GM18858 (cell line): Measurements from ENCODE around the gene CDR2L.
"Not testable (repeated sequence)": the region's sequence is repeated elsewhere in the genome, so short reads cannot be mapped to it uniquely, and the experiment has no call there.

Experiments
- ATAC-seq: cut with Tn5 transposase; IDR thresholded peaks from one replicate; pipeline ENCODE4 v1.9.1; 2021; ENCODE audit not compliant: unreplicated experiment

Gene CDR2L

DNA sequence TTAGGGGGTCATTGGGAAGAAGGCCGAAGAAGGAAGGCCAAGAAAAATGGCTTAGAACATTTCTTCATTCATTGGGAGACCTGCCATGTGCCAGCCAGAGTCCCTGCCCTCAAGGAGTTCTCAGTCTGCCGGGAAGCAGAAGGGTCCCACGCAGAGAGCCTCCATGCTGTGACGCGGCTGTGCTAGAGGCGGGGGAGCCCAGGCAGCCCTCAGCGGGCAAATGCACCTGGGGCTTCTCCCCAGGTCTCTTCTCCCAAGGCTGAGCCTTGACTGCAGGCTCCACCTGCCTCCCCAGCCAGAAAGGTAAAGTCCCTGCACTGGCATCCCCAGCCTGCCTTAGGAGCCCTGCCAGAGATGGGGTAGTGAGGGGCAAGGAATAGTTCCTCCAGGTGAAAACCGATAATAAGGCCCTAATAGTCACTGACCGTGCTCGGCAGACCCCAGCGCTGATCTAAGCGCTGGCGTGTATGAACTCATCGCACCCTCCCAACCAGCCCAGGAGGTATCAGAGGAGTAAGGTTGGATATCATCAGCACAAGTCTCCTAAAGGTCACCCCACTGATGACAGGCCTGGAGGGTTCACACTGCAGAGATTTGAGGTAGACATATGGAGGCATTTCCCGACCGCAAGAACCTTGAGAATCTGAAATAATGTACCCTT is 6.0 kb upstream of the CDR2L start:
- no peak for ATAC-seq

DNA sequence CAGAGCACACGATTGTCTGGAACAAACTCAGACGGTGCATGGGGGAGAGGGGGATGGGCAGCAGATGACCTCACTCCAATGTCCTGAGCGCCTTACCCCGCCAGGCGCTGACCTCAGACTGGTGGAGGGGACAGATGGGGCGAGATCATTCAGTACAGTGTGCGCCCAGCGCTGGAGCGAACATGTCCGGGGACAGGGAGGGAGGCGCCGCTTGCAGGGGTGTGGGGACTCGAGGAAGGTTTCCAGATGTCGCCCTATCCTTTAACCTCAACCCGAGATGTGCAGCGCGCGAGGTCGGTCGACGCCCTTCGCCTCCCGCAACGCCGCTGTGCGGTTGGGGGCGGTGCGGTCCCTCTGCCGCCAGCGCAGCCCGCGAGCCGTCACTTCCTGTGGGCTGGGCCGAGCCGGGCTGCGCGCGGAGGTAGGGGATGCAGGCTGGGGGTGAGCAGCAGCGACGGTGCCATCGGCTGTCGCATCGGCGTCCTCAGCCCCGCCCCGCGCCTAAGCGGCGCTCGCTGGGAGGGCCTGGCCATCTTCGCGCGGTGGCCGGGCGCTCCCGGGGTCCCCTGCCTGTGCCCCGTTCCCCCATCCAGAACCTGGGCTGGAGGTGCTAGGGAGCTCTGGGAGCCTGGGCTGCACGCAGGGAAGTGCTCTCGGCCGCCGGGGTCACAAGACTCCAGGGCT is 5.3 kb upstream of the CDR2L start:
- ATAC-seq, result no peak

DNA sequence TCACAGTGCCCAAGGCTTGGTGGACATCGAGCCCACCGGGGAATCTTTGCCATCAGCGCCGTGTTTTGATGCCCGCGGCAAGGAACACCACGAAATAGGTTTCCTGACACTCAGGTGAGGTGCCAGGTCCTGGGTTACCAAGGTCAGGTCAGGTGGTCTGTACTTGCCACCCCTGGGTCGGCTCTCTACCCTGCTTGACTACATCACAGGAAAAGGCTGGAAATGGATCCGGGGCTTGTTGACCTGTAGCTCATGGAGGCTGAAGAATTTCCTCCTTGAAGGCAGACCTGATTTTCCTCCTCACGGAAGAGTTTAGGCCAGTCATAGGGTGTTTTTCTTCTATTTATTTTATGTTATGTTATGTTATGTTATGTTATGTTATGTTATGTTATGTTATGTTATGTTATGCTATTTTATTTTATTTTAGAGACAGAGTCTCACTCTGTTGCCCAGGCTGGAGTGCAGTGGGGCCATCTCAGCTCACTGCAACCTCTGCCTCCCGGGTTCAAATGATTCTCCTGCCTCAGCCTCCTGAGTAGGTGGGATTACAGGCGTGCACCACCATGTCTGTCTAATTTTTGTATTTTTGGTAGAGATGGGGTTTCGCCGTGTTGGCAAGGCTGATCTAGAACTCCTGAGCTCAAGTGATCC is 4.6 kb upstream of the CDR2L start:
- not testable (repeated sequence) for ATAC-seq

DNA sequence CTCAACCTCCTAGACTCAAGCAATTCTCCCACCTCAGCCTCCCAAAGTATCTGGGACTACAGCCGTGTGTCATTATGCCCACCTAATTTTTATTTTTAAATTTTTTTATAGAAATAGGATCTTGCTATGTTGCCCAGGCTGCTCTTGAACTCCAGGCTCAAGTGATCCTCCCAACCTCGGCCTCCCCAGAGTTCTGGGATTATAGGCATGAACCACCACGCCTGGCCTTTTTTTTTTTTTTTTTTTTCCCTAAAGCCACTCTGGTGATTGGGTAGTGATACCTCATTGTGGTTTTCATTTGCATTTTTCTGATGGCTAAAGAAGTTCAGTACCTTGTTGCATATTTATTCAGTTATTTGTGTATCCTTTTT is 1.2 kb upstream of the CDR2L start:
- no peak for ATAC-seq

DNA sequence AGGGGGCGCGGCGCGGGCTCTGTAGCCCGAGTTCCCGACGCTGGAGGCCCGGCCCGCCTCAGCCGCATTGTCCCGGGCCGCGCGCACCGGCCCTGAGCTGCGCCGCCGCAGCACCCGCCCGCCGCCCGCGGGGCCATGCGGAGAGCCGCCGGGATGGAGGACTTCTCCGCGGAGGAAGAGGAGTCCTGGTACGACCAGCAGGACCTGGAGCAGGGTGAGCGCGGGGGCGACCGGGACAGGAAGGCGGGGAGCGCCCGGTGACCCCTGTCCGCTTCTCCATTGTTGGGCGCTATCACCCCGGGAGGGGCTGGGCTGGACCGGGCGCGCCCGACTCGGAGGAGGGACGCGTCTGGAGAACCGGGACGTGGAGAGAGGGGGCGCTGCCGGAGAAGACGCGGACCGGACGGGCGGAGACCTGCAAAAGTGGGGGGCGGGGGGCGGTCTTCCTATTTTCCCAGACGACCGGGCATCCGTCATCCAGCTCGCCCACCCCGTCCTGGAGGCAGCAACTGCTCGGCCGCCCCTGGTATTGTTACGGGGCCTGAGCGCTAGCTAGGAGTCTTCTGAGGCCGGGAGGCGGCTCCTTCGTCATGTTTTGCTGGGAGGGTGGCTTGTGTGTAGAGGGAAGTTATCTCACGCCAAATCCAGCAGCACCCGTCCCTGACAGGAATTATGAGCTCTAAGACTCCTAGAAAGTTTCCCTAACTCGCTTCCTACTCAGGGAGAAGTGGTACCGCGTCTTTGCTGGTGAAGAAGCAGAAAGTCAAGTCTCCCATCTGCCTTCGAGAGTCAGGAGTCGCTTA is 678 bp downstream of the CDR2L start:
- peak; percentile 22 for ATAC-seq

- ATAC-seq, result no peak
Observed at GRCh38 chr17:74990581-74991105, 3.2 kb downstream of the CDR2L start.

- ATAC-seq, result no peak
Observed at GRCh38 chr17:74992223-74992622, 4.8 kb downstream of the CDR2L start.

DNA sequence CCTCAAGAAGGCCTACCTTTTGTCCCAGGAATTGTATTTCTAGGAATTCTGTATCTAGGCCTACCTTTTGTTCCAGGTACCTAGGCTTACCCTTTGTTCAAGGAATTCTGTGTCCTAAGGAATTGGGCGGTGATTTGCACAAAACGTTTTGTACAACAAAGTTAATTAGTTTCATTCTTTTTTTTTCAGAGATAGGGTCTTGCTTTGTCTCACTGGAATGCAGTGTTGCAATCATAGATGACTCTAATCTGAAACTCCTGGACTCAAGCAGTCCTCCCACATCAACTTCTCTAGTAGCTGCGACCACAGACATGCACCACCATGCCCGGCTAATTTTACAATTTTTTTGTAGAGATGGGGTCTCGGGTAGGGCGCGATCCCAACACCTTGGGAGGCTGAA is 7.0 kb downstream of the CDR2L start:
- no peak for ATAC-seq

GRCh38 chr17:74995847-74996246 is 8.4 kb downstream of the CDR2L start:
- ATAC-seq, result no peak

DNA sequence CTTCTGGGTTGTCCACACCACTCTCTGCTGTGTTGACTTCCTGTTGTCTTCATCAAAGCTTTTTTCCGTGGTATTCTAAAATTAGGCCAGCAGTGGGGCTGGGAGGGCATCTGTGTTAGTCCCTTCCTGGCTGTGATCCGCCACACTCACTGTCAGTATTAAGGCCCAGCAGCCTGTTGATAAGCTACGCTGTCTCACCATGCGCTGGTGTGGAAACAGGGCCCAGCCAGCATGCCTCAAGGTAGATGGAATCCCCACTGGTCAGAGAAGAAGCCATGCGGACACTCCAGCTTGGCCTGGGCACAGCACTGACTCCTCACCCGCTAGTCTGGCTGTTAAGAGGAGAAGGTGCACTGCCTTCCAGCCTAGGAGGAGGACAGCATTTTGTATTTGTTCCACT is 11.4 kb downstream of the CDR2L start:
- no peak for ATAC-seq

DNA sequence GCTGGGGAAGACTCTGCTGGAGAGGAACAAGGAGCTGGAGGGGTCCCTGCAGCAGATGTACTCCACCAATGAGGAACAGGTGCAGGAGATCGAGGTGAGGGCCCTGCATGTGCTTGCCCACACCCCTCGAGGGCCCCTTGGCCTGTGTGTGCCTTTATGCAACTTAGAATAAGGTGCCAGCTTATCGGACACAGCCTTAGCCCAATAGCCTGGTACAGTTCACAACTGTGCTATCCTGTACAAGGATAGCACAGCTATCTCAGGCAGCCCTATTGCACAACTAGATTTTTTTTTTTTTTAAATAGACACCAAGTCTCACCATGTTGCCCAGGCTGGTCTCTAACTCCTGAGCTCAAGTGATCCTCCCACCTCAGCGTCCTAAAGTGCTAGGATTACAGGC is 12.1 kb downstream of the CDR2L start:
- no peak for ATAC-seq

GRCh38 chr17:75001915-75002843 is 14.7 kb downstream of the CDR2L start:
- ATAC-seq, result no peak

DNA sequence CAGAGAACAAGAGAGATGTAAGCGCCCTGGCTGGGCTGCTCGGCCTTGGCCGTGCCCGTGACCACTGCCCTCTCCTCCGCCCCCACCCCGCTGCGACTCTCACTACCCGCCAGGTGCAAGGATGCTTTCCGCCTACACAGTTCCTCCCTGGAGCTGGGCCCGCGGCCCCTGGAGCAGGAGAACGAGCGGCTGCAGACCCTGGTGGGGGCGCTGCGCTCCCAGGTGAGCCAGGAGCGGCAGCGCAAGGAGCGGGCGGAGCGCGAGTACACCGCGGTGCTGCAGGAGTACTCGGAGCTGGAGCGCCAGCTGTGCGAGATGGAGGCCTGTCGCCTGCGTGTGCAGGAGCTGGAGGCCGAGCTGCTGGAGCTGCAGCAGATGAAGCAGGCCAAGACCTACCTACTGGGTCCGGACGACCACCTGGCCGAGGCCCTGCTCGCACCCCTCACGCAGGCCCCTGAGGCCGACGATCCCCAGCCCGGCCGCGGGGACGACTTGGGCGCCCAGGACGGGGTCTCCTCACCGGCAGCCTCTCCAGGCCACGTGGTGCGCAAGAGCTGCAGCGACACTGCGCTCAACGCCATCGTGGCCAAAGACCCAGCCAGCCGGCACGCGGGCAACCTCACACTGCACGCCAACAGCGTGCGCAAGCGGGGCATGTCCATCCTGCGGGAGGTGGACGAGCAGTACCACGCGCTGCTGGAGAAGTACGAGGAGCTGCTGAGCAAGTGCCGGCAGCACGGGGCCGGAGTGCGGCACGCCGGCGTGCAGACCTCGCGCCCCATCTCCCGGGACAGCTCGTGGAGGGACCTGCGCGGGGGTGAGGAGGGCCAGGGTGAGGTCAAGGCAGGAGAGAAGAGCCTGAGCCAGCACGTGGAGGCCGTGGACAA is 15.9 kb downstream of the CDR2L start:
- ATAC-seq, result no peak

DNA sequence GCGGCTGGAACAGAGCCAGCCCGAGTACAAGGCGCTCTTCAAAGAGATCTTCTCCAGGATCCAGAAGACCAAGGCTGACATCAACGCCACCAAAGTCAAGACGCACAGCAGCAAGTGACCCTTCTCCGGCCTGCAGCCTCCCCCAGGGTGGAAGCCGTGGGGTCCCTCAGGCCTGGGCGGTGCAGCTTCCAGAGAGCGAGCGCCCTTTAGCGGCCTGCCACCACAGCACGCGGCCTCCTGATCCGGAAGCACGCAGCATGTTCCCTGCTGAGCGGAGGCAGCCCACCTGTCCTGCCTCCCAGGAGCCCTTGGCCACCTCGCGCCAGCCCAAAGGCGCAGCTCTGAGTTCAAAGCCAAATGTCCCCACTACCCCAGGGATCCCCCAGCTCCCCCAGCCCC is 16.5 kb downstream of the CDR2L start:
- ATAC-seq, result no peak

GRCh38 chr17:75004371-75004770 is 16.9 kb downstream of the CDR2L start:
- no peak for ATAC-seq

DNA sequence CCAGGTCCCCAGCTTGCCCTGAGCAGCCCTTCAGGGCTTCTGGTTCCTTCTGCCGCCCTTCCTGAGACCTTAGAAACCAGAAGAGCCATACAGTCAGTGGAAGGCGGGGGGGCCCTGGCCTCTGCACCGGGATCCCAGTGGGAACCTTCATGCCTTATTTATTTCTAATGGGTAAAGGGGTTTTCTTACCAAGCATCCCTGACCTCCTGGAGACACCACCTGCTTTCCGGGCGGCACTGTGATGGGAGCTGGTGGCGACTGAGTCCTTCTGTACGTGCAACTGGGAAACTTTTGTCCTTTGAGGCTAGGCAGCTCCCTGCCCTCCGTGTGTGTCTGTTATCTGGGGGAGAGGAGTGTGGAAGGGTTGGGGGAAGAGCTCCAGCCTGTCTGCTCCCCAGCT is 17.9 kb downstream of the CDR2L start:
- ATAC-seq, result no peak

GRCh38 chr17:75006084-75006483 is 18.7 kb downstream of the CDR2L start:
- not testable (repeated sequence) for ATAC-seq

DNA sequence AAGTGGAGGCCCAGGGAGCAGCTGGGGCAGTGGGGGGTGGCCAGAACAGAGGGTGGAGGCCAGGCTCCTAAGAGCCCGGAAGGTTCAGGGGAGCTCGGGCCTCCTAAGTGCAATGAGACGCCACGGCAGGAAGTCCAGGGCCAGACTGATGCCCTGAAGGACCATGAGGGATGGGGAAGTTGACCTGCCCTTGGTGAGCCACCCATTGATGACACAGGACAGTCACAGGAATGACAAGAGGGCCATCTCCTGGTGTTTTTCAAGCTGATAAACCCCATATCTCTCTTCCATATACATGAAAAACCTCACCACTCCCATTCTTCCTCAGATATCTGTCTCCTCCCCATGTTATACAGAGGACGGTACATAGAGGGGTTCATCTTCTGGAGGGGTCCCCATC is 19.2 kb downstream of the CDR2L start:
- no peak for ATAC-seq

DNA sequence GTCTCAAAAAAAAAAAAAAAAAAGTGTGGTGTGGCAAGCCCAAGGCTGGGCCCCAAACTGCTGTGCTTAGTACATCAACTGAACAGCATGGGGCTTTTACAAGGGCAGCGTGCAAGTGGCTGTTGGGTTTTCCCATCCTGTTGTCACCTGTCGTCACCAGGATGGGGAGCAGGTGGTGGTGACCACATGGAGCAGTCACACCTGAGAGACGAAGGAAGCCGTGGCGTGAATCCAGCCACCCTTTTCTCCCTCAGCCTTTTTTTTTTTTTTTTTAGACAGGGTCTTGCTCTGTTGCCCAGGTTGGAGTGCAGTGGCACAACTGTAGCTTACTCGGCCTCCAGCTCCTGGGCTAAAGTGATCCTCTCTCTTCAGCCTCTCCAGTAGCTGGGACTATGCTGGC is 20.9 kb downstream of the CDR2L start:
- ATAC-seq, result no peak
